ENCODE measurements around the gene SFT2D3.

The SFT2D3 gene

DNA sequence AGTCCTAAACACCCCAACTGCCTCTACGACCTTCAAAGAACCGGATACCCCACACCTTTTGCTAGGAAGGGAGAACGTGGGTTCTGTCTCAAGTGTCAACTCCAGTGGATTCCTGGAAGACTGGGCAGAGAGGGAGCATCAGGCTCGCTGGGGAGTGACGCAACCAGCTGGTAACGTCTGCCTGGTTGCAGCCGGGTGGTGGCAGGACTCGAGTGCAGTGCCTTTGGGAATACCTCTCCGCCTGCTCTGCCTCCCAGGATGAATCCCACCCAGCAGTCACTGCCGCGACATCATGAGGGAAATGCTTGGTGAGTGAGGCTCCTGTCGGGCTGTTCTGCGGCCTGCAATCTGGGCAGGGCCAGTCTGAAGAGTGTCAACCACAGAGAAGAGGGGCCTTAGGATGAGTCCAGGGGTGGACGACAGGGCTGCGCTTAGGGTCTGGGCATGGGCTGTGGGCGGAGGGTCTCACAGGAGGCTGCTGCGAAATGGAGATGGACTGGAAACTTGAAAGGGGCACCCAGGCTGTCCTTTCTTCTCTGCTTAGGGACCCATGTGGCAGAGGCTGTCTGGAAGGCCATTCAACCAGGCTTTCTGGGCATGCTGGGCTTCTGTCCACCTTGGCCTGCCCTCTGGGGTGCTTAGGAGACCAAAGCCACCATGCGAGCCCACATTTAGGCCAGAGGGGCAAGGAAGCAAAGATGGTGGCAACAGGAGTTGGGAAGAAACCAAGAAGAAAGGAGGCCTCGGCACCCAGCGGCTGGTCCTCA lies 42.5 kb upstream of the SFT2D3 start:
- Histone ChIP-seq H3K4me1 (ENCODE audit: control insufficient read depth, insufficient read depth, low read length) (peaks cover 14% of the 10 kb centered on the region), H3K27me3 (ENCODE audit: control insufficient read depth, insufficient read depth, low read length) (no peaks in the 10 kb centered on the region), H3K4me3 (ENCODE audit: low read length) (no peak overlapping the region), H3K9me3 (replicated peaks; ENCODE audit: low read length) (no peaks in the 10 kb centered on the region), H3K9ac (ENCODE audit: low read depth, low read length) (no peak overlapping the region), H3K36me3 (ENCODE audit: insufficient read depth, low read length) (peaks cover 4% of the 10 kb centered on the region), H3K4me2 (ENCODE audit: low read length) (no peak overlapping the region)

DNA sequence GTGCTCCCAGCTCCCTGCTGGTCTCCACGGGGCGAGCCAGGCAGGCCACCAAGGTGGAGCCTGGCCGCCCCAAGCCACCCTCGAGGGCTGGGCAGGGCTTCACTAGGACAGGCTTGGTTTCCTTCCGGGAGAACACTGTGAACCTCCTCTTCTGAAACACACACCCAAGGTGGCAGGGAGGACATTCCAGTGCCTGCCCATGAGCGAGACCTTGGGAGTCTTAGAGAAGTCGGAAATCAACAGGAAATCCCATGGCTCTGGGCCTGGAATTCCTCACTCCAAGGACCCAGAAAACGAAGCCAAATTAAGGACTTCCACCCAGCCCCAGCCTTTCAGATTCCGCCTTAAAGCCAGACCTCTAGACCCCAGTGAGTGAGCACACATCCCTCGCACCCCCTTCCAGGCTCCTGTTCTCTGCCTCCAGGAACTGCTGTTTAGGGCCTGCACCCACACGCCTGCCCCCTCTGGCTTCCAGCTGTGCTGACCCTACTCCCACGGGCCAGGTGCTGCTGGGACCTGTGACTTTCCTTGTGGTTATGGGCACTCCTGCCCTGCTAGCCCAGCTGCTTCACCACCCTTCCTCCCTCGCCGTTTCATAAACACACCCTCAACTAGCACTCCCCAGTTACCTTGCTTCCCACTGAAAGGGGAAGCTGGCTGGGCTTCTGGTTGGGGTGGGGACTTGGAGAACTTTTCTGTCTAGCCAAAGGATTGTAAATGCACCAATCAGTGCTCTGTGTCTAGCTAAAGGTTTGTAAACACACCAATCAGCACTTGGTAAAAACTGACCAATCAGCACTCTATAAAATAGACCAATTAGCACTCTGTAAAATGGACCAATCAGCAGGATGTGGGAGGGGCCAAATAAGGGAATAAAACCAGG lies 41.6 kb upstream of the SFT2D3 start:
- Histone ChIP-seq H3K9ac (ENCODE audit: low read depth, low read length) (no peak overlapping the region), H3K36me3 (ENCODE audit: insufficient read depth, low read length) (peaks cover 4% of the 10 kb centered on the region), H3K9me3 (replicated peaks; ENCODE audit: low read length) (no peaks in the 10 kb centered on the region), H3K4me2 (ENCODE audit: low read length) (no peak overlapping the region), H3K4me1 (ENCODE audit: control insufficient read depth, insufficient read depth, low read length) (peaks cover 14% of the 10 kb centered on the region), H3K27me3 (ENCODE audit: control insufficient read depth, insufficient read depth, low read length) (peaks cover 2% of the 10 kb centered on the region), H3K4me3 (ENCODE audit: low read length) (no peak overlapping the region)

DNA sequence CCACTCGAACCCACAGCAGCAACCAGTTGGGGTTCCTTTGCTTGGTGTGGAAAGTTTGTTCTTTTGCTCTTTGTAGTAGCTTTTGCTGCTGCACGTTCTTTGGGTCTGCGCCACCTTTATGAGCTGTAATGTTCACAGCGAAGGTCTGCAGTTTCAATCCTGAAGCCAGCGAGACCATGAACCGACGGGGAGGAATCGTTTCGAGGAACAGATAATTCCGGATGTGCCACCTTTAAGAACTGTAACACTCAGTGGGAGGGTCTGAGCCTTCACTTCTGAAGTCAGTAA lies 41.1 kb upstream of the SFT2D3 start:
- H3K36me3 ChIP-seq (ENCODE audit: insufficient read depth, low read length) = peaks cover 4% of the 10 kb centered on the region
- peaks cover 14% of the 10 kb centered on the region for H3K4me1 ChIP-seq (ENCODE audit: control insufficient read depth, insufficient read depth, low read length)
- no peaks in the 10 kb centered on the region for H3K9me3 ChIP-seq (replicated peaks; ENCODE audit: low read length)
- H3K9ac ChIP-seq (ENCODE audit: low read depth, low read length) = no peak overlapping the region
- peaks cover 3% of the 10 kb centered on the region for H3K27me3 ChIP-seq (ENCODE audit: control insufficient read depth, insufficient read depth, low read length)
- no peak overlapping the region for H3K4me2 ChIP-seq (ENCODE audit: low read length)
- no peak overlapping the region for H3K4me3 ChIP-seq (ENCODE audit: low read length)

DNA sequence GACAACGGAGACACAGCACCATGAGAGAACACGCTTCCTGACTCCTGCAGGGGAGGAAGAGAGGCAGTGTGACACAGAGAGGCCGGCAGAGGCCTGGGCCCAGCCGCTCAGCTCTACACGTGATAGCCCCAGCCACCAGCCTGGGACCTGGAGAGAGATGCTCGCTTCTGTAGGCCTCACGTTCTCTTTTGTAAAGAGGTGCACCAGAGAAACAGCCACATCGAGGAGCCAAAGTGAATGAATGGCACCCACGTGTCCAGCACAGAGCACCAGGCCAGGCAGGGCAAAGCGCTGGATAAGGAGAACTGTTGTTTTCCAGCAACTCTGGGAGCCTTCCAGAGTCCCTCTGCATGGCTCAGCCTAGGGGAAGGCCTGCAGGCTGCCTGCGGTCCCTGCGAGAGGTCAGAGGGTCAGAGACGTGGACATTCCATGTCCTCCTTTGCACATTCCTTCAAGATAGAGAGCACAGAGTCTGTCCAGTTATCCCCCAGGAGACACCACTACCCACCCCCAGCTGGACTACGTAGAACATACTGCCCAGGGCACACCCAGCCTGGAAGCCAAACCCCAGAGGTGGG lies 40.1 kb upstream of the SFT2D3 start:
- Histone ChIP-seq H3K27me3 (ENCODE audit: control insufficient read depth, insufficient read depth, low read length) (peaks cover 3% of the 10 kb centered on the region), H3K4me3 (ENCODE audit: low read length) (no peak overlapping the region), H3K9me3 (replicated peaks; ENCODE audit: low read length) (no peaks in the 10 kb centered on the region), H3K36me3 (ENCODE audit: insufficient read depth, low read length) (peaks cover 4% of the 10 kb centered on the region), H3K9ac (ENCODE audit: low read depth, low read length) (peak overlapping the region; percentile 48), H3K4me1 (ENCODE audit: control insufficient read depth, insufficient read depth, low read length) (peaks cover 14% of the 10 kb centered on the region), H3K4me2 (ENCODE audit: low read length) (no peak overlapping the region)

DNA sequence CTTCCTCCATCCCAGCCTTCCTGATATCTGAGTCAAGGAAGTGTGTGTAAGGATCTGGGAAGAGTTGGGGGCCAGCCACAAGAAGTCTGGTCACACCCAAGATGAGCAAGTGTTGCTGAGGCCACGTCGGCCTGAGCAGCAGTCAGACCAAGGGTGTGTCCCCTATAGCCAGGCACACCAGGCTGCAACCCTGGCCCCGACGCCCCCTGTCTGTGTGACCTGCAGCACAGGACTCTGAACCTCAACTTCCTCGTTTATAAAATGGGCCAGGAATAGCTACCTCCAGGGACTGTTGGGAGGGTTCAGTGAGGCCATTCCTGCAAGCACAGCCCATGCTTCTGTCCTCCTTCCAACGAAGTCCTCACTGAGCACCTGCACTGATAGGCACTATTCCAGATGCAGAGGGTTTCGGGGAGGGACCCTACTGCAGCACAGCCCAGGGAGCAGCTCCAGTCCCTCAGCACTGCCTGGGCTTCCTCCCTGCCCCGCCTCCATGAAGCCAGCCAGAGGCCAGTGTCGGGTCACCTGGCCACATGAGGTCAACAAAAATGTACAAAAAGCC lies 39.3 kb upstream of the SFT2D3 start:
- Histone ChIP-seq H3K36me3 (ENCODE audit: insufficient read depth, low read length) (peaks cover 4% of the 10 kb centered on the region), H3K9ac (ENCODE audit: low read depth, low read length) (peak overlapping the region; percentile 48), H3K9me3 (replicated peaks; ENCODE audit: low read length) (no peaks in the 10 kb centered on the region), H3K4me3 (ENCODE audit: low read length) (no peak overlapping the region), H3K27me3 (ENCODE audit: control insufficient read depth, insufficient read depth, low read length) (peaks cover 3% of the 10 kb centered on the region), H3K4me2 (ENCODE audit: low read length) (no peak overlapping the region), H3K4me1 (ENCODE audit: control insufficient read depth, insufficient read depth, low read length) (peaks cover 14% of the 10 kb centered on the region)

DNA sequence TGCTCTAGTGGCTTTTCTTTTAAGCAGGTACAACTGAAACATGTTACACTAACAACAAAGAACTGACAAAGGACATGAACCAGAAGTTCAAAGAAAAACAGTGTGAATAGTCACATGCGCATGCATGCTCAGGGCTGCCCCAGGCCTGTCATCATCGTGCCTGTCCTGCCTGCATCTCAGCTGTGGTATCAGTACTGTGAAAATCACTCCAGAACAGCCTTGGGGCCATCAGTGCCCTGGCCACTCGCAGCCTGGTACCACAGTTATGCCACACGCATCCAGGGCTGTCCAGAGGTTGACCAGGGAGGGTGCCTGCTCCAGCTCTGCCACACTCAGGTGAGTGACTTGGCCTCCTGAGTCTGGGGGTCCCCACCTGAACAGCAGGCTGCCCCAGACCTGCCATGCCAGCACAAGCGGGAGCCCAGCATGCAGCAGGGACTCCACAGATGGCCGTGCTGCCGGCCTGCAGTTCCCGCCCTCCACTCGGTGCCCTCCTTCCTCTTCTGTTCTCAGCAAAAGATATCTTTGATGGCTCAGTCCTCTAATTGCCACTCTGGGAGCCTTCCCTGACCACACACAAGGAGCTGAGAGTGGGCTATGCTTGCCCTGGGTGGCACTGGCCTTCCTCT lies 38.2 kb upstream of the SFT2D3 start:
- Histone ChIP-seq H3K36me3 (ENCODE audit: insufficient read depth, low read length) (peaks cover 4% of the 10 kb centered on the region), H3K4me1 (ENCODE audit: control insufficient read depth, insufficient read depth, low read length) (peaks cover 14% of the 10 kb centered on the region), H3K4me2 (ENCODE audit: low read length) (no peak overlapping the region), H3K4me3 (ENCODE audit: low read length) (no peak overlapping the region), H3K9ac (ENCODE audit: low read depth, low read length) (no peak overlapping the region), H3K27me3 (ENCODE audit: control insufficient read depth, insufficient read depth, low read length) (peaks cover 3% of the 10 kb centered on the region), H3K9me3 (replicated peaks; ENCODE audit: low read length) (no peaks in the 10 kb centered on the region)

DNA sequence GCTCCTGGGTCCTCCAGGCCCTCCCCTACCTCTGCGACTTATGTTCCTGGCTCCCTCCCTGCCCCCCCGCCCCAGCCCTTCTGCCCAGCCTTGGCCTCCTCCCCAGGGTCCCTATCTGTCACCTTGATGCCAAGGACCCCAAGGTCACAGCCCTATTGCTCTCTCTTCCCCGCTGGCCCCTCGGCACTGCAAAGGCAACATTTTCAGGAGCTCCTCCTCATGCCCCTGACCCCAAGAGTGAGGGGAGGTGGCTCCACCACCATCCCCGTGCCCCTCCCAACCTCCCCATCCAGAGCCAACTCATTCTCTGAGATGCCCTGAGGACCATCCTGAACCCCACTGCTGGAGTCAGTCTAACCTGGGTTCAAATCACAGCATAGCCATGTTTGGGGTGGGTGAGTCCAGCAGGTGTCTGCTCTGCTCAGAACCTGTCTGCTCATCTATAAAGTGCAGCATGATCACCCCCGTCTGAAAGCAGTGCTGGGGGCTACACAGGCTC lies 37.7 kb upstream of the SFT2D3 start:
- H3K4me1 ChIP-seq (ENCODE audit: control insufficient read depth, insufficient read depth, low read length) = peaks cover 14% of the 10 kb centered on the region
- H3K9me3 ChIP-seq (replicated peaks; ENCODE audit: low read length) = no peaks in the 10 kb centered on the region
- H3K27me3 ChIP-seq (ENCODE audit: control insufficient read depth, insufficient read depth, low read length) = peaks cover 3% of the 10 kb centered on the region
- peak overlapping the region; percentile 66 for H3K4me2 ChIP-seq (ENCODE audit: low read length)
- peaks cover 4% of the 10 kb centered on the region for H3K36me3 ChIP-seq (ENCODE audit: insufficient read depth, low read length)
- H3K9ac ChIP-seq (ENCODE audit: low read depth, low read length) = no peak overlapping the region
- H3K4me3 ChIP-seq (ENCODE audit: low read length) = no peak overlapping the region

DNA sequence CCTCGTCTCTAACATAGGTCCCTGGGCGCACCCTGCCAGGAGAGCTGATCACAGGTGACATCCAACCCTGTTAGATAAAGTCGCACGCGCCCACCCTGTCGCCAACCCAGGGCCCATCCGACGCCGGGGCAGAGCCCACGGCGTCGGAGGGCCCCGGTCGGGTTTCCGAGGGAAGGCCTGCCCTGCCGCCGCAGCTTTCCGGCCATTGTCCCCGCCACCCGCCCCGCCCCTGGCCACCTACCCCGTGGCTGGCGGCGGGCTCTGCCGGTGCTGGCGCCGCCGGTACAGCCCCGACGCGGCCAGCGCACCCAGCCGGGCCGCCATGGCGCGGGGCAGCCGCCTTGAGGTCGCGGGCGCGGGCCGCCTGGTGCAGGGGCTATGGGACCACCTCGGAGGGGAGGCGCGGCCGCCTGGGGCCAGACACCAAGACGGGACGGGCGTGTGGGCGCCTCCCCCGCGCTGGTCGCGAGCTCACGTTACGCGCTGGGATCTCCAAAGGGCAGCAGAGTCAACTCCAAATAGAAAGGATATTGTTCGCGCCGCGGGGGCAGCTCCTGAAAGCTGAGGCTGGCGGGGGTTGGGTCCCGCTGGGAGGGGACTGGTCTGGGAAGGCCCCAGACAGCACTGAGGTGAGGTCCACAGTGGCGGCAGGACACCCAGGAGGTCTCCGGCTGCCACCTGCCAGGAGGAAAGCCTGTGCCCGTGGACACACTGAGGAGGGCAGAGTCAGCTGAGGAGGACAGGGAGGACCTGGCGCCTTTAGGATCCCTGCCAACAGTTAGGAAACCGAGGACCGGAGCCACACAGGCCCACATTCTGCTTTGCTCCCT lies 37.0 kb upstream of the SFT2D3 start:
- Histone ChIP-seq H3K27me3 (ENCODE audit: control insufficient read depth, insufficient read depth, low read length) (peaks cover 3% of the 10 kb centered on the region), H3K4me2 (ENCODE audit: low read length) (peak overlapping the region; percentile 66), H3K4me1 (ENCODE audit: control insufficient read depth, insufficient read depth, low read length) (peaks cover 14% of the 10 kb centered on the region), H3K4me3 (ENCODE audit: low read length) (peak overlapping the region; percentile 47), H3K9ac (ENCODE audit: low read depth, low read length) (no peak overlapping the region), H3K9me3 (replicated peaks; ENCODE audit: low read length) (no peaks in the 10 kb centered on the region), H3K36me3 (ENCODE audit: insufficient read depth, low read length) (peaks cover 4% of the 10 kb centered on the region)

DNA sequence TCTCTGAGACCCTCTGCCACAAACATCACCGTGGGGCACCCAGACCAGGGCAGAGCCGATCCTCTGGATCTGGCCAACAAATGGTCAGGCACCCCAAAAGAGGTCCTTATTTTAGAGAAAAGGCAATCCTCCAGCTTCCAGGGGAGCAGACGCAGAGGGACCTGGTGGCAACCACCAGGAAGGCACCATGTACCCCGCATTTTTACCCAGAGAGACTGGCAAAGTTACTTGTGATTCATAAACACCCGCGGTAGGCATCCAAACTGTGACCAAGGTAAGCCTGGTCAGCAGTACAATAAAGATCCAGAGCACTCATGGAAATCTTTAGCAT lies 36.4 kb upstream of the SFT2D3 start:
- peaks cover 3% of the 10 kb centered on the region for H3K27me3 ChIP-seq (ENCODE audit: control insufficient read depth, insufficient read depth, low read length)
- no peak overlapping the region for H3K4me2 ChIP-seq (ENCODE audit: low read length)
- H3K9me3 ChIP-seq (replicated peaks; ENCODE audit: low read length) = no peaks in the 10 kb centered on the region
- no peak overlapping the region for H3K9ac ChIP-seq (ENCODE audit: low read depth, low read length)
- no peak overlapping the region for H3K4me3 ChIP-seq (ENCODE audit: low read length)
- peaks cover 14% of the 10 kb centered on the region for H3K4me1 ChIP-seq (ENCODE audit: control insufficient read depth, insufficient read depth, low read length)
- H3K36me3 ChIP-seq (ENCODE audit: insufficient read depth, low read length) = peaks cover 4% of the 10 kb centered on the region

DNA sequence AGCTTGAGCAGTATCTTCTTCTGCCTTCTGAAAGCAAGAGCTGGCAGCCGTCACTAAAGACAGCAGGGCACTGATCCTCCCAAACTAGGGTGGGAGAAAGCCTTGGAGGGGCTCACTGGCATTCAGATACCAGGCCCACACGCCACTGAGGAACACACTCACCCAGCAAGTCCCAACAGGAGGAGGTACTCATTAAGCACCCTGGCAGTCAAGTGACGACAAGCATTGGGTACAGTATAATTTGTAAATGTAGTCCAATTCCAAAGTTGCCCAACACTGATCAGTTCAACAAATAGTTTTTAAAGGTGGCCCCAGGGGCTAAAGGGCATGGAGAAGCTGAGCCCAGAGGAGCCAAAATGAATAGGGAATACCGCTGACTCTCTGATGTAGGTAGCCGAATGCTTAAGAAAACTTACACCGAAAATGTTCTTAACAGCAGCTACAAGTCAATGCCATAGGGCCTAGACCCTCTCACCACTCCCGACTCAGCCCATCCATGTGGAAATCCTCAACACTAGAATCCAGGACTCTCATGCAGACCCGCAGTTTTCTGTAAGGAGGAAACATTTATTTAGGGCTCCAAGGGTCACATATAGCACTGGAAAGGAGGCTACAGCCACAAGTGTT lies 35.9 kb upstream of the SFT2D3 start:
- H3K4me2 ChIP-seq (ENCODE audit: low read length) = no peak overlapping the region
- H3K27me3 ChIP-seq (ENCODE audit: control insufficient read depth, insufficient read depth, low read length) = peaks cover 3% of the 10 kb centered on the region
- H3K4me3 ChIP-seq (ENCODE audit: low read length) = no peak overlapping the region

More for the DNA sequence above, 35.9 kb upstream of the SFT2D3 start:
- Histone ChIP-seq H3K9ac (ENCODE audit: low read depth, low read length) (no peak overlapping the region), H3K4me1 (ENCODE audit: control insufficient read depth, insufficient read depth, low read length) (peaks cover 14% of the 10 kb centered on the region), H3K36me3 (ENCODE audit: insufficient read depth, low read length) (no peaks in the 10 kb centered on the region), H3K9me3 (replicated peaks; ENCODE audit: low read length) (no peaks in the 10 kb centered on the region)

All from skeletal muscle satellite cell (primary cell).